ENCODE results near the gene SS18L1.

SS18L1 gene

DNA sequence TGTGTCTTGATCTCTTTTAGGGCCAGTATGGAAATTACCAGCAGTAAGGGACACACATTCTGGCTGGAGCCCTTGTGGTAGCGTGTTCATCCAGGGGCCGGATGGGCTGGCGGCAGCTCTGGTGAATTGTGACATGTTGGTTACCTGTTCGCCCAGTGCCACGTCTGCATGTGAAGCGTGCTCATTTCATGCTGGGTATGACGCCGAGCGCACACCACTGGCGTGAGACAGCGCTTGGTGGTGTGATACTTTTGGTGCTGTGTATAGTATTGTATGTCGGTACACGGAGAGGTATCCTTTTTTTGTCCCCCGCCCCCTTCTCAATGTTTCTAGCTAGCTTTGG is 35.6 kb downstream of the SS18L1 start:
- DNase-seq (ENCODE audit: low read depth): no peak
- no peak overlapping the region for H3K4me3 ChIP-seq (ENCODE audit: low read depth, low read length)
- TF ChIP-seq, protein P1, sequence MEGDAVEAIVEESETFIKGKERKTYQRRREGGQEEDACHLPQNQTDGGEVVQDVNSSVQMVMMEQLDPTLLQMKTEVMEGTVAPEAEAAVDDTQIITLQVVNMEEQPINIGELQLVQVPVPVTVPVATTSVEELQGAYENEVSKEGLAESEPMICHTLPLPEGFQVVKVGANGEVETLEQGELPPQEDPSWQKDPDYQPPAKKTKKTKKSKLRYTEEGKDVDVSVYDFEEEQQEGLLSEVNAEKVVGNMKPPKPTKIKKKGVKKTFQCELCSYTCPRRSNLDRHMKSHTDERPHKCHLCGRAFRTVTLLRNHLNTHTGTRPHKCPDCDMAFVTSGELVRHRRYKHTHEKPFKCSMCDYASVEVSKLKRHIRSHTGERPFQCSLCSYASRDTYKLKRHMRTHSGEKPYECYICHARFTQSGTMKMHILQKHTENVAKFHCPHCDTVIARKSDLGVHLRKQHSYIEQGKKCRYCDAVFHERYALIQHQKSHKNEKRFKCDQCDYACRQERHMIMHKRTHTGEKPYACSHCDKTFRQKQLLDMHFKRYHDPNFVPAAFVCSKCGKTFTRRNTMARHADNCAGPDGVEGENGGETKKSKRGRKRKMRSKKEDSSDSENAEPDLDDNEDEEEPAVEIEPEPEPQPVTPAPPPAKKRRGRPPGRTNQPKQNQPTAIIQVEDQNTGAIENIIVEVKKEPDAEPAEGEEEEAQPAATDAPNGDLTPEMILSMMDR (IDR thresholded peaks at IDR 0.05; ENCODE audit: insufficient read depth, low read depth, low read length, missing control alignments): no peak

DNA sequence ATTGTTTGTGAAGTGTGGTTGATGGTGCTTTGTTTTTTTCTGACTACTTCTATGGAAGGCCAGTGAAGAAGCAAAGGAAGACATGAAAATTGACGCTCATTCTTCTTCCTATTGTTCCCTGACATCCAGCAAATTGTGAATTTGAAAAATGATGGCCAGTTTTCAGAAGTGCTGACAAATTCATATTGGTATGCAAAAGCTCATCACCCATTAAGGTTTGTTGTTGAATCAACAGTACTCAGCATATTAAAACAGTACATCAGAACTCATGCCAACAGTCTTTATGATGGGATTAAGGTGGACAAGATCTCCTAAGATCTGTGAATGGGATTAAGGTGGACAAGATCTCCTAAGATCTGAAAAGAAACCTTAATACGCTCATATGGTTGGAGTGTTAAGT is 38.2 kb downstream of the SS18L1 start:
- TF ChIP-seq, protein P1 (IDR thresholded peaks at IDR 0.05; ENCODE audit: insufficient read depth, low read depth, low read length, missing control alignments): no peak
- H3K4me3 ChIP-seq (ENCODE audit: low read depth, low read length): peak overlapping the region; percentile 97
- no peak for DNase-seq (ENCODE audit: low read depth)

DNA sequence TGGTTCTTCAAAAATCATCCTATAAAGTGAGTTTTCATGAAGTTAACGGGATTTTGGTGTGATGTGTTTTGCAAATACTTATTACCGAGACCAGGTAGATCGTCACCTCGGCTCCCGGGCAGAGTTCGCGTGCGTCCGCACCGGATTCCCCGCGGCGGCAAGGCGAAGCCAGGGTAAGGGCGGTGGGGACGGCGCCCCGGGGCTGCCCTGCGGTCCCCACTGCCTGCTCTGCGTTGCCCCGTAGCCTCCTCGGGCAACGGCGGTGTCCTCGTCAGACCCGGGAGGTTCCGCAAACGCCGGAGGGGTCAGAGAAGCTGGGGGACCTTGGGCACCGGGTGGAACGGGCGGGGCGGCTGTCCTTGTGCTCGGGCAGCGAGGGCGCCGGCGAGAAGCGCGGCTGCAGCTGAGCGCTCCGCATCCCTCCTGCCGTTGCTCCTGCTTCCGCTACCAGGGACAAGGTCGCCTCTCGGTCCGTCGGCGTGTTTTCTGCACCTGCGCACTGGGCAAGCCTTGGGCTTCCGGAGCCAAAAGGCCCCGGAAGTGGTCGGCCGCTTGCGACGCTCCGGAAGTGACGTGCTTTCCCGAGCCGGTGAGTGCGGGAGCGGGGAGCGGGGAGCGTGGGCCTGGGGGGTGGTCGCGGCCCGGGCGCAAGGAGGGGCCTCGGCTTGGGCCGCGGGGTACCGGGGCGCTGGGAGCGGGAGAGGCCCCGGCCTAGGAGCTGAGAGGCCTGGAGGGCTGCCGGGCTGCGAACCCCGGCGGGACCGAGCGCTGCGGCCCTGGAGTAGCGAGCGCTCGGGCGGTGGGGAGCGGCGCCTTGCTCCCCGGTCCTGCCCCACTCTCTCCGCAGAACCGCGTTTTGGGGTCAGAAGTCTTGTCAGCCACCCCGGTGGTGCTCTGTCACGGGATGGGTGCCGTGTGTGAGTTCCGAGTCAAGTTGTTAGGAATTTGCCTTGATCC is 39.2 kb downstream of the SS18L1 start, which contains the start of gene MTG2:
MTG2 (plus strand) TSS at position 560 of the 957 bp plus-strand sequence. CDS start 10,393 bp downstream, outside the sequence.
- DNase-seq (ENCODE audit: low read depth): peak; percentile 98
- TF ChIP-seq, protein P1 (IDR thresholded peaks at IDR 0.05; ENCODE audit: insufficient read depth, low read depth, low read length, missing control alignments): no peak
- peak within 1 kb of the TSS; percentile 97 for H3K4me3 ChIP-seq (ENCODE audit: low read depth, low read length)

DNA sequence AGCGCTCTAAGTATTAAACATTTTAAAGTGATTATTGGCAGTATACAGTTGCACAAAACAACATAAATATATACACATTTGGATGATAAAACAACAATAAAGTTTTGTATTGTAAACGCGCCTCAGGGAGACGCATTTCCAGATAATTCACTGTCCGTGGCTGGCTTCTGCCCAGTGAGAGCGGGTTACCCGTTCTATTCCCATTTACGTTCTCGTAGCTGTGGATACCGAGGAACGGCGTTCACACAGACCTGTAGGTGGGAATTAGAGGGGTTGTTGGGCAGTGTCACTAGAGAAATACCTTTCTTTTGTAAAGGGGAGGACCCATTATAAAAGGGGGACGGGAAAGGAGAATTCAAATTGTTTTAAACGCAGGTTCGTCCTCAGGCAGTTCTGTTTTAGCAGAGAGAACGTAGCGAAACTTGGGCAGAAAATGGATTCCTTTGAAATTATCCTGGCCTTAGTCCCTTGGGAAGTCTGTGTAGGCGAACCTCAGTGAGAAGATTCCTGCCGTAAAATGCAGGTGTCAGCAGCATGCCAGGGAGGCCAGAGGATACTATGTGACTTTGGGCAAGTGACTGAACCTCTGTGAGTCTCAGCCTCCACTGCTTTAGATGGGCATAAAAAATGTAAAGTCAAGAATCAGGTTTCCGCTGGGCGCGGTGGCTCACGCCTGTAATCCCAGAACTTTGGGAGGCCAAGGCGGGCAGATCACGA is 40.0 kb downstream of the SS18L1 start:
- no peak for DNase-seq (ENCODE audit: low read depth)
- TF ChIP-seq, protein P1 (IDR thresholded peaks at IDR 0.05; ENCODE audit: insufficient read depth, low read depth, low read length, missing control alignments): no peak
- H3K4me3 ChIP-seq (ENCODE audit: low read depth, low read length): peak overlapping the region; percentile 97

DNA sequence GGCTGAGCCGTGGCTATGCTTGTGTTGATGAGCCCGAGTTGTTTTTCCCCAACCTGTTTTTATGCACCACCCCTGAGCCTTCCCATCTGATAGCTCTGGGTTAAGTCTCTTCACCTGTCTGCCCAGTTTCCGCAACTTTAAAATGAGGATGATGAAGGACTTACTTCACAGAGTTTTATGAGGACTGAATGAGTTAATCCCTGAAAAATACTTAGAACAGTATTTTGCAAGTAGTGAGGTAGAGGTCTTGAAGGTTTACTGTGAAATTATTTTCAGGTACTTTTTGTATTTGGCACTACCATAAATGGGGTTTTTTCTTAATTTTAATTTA is 42.5 kb downstream of the SS18L1 start:
- no peak for DNase-seq (ENCODE audit: low read depth)
- H3K4me3 ChIP-seq (ENCODE audit: low read depth, low read length): no peak overlapping the region

DNA sequence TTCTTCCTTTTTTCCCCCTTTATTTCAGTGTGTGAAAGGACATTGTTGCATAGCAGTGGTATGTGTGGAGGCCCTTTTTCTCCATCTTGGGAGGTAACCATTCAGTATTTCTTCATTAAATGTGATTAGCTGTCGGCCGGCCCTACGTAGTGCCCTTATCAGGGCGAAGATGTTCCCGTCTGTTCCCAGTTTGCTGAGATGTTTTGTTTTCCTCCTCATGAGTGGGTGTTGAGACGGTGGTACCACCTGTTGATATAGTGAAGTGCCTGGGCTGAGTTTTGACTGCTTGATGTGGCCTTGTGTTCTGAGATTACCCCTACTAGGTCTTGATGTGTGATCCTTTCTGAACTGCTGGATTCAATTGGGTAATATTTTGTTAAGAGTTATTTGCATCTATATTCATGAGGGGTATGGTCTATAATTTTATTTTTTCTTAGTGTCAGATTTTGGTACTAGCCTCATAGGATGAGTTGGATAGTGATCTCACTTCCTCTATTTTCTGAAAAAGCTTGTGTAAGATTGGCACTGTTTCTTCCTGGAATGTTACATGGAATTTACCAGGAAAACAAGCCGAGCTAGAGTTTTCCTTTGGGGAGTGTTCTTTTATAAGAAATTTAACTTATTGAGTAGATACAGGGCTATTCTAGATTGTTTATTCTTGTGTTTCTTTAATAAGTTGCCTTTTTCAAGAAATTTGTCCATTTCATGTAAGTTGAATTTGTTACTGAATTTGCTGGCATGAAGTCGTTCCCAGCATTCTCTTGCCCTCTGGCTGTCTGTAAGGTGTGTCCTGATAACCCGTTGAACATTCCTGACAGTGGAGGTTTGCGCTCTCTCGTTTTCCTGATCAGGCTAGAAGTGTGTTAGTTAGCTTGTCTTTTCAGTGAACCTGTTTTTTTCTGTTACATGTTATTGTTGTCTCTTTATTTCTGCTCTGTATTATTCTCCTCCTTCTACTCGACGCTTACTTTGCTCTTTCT is 43.6 kb downstream of the SS18L1 start:
- TF ChIP-seq, protein P1 (IDR thresholded peaks at IDR 0.05; ENCODE audit: insufficient read depth, low read depth, low read length, missing control alignments): no peak
- DNase-seq (ENCODE audit: low read depth): no peak
- no peak overlapping the region for H3K4me3 ChIP-seq (ENCODE audit: low read depth, low read length)

More for the DNA sequence above, 42.5 kb downstream of the SS18L1 start:
- TF ChIP-seq, protein P1 (IDR thresholded peaks at IDR 0.05; ENCODE audit: insufficient read depth, low read depth, low read length, missing control alignments): no peak

All from GM12865 (cell line).